ENCODE results near the gene CKAP4.

CKAP4 gene

DNA sequence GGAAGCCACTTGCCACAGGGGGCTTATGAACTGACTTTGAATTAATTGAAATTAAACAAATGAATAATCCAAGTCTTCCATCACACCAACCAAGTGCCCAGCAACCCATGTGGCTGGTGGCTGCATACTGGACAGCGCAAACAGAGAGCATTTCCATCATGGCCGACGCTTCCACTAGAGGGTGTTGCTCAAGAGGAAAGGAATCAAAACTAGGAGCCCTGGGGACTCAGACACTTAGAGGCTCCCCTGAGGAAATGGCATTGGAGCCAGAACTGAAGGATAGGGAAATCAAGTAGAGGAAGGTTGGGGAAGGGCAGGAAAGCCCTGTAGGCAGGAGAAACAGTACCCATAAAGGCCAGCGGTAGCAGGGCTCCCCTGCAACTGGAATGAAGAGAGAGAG, 58.5 kb downstream of the CKAP4 start:
- Histone ChIP-seq H3K9me2 (replicated peaks; ENCODE audit: insufficient read depth, low read length) (no peaks in the 10 kb centered on the region), H4K20me1 (ENCODE audit: low read depth, low read length) (no peaks in the 10 kb centered on the region), H3K4me2 (ENCODE audit: low read depth, low read length, poor library complexity, severe bottlenecking) (no peak overlapping the region), H3K27me3 (ENCODE audit: low read length) (no peaks in the 10 kb centered on the region), H3K9me3 (ENCODE audit: insufficient read depth, low read length) (no peaks in the 10 kb centered on the region), H3K27ac (ENCODE audit: low read depth, low read length) (no peak overlapping the region), H3K4me3 (ENCODE audit: insufficient read depth, low read length, poor library complexity, severe bottlenecking) (no peak overlapping the region), H3K79me2 (ENCODE audit: insufficient read depth, low read length) (no peaks in the 10 kb centered on the region), H3K36me3 (ENCODE audit: low read length) (no peaks in the 10 kb centered on the region), H2AFZ (ENCODE audit: low read depth, low read length, severe bottlenecking) (no peak overlapping the region), H3F3A (ENCODE audit: insufficient read depth) (no peaks in the 10 kb centered on the region), H3K9ac (ENCODE audit: low read length) (no peak overlapping the region)
- no peak for TF ChIP-seq EZH2phosphoT487 (conservative IDR thresholded peaks at IDR 0.05; ENCODE audit: low read length)
- TF ChIP-seq, protein P1, sequence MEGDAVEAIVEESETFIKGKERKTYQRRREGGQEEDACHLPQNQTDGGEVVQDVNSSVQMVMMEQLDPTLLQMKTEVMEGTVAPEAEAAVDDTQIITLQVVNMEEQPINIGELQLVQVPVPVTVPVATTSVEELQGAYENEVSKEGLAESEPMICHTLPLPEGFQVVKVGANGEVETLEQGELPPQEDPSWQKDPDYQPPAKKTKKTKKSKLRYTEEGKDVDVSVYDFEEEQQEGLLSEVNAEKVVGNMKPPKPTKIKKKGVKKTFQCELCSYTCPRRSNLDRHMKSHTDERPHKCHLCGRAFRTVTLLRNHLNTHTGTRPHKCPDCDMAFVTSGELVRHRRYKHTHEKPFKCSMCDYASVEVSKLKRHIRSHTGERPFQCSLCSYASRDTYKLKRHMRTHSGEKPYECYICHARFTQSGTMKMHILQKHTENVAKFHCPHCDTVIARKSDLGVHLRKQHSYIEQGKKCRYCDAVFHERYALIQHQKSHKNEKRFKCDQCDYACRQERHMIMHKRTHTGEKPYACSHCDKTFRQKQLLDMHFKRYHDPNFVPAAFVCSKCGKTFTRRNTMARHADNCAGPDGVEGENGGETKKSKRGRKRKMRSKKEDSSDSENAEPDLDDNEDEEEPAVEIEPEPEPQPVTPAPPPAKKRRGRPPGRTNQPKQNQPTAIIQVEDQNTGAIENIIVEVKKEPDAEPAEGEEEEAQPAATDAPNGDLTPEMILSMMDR (IDR thresholded peaks at IDR 0.05; ENCODE audit: insufficient read depth, low read length, poor library complexity, severe bottlenecking), result no peak

DNA sequence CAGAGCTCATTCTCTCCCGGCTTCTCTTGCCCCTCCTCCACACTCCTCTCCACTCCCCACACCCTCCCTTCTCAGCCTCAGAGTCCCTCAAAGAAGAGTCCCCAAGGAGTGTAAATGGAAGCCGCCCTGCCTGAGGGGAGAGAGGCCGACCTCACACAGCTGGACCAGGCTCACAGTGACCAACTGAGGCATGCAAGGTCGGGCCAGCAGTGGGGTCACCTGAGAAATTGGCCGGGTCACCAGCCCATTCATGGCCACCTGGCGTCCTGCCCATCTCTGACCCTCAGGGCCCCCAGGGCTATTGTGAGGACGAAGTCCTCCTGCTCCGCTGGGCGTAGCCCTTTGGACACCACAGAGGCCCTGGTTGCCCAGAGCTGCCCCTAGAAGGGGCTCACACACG, 59.6 kb downstream of the CKAP4 start:
- Histone ChIP-seq H3K27me3 (ENCODE audit: low read length) (no peaks in the 10 kb centered on the region), H3K4me3 (ENCODE audit: insufficient read depth, low read length, poor library complexity, severe bottlenecking) (no peak overlapping the region), H3K79me2 (ENCODE audit: insufficient read depth, low read length) (no peaks in the 10 kb centered on the region), H3K9ac (ENCODE audit: low read length) (no peak overlapping the region), H4K20me1 (ENCODE audit: low read depth, low read length) (no peaks in the 10 kb centered on the region), H3K4me2 (ENCODE audit: low read depth, low read length, poor library complexity, severe bottlenecking) (no peak overlapping the region), H3F3A (ENCODE audit: insufficient read depth) (no peaks in the 10 kb centered on the region), H3K9me3 (ENCODE audit: insufficient read depth, low read length) (no peaks in the 10 kb centered on the region), H2AFZ (ENCODE audit: low read depth, low read length, severe bottlenecking) (no peak overlapping the region), H3K36me3 (ENCODE audit: low read length) (no peaks in the 10 kb centered on the region), H3K27ac (ENCODE audit: low read depth, low read length) (no peak overlapping the region), H3K9me2 (replicated peaks; ENCODE audit: insufficient read depth, low read length) (no peaks in the 10 kb centered on the region)
- no peak for TF ChIP-seq EZH2phosphoT487 (conservative IDR thresholded peaks at IDR 0.05; ENCODE audit: low read length)
- TF ChIP-seq, protein P1 (IDR thresholded peaks at IDR 0.05; ENCODE audit: insufficient read depth, low read length, poor library complexity, severe bottlenecking), result no peak

All from SU-DHL-6 (cell line).